Esophagus squamous epithelium (tissue), 4 donors: Measurements from ENCODE around the gene KMT5B.

ENCODE experiments used
- POLR2A ChIP-seq, 4 donors: fragments of 450-650 bp; IDR thresholded peaks; one replicate each; pipeline ENCODE4 v1.6.1; 2017; ENCODE audit warnings: antibody characterized with exemption in 4 of 4, mild to moderate bottlenecking in 4 of 4, moderate library complexity in 3 of 4
- TF ChIP-seq, protein P1 (sequence below), 6 experiments: fragments of 450-650 bp in 4 of 6; fragments of 200-600 bp in 2 of 6; sonication (generic) in 2 of 6; IDR thresholded peaks; one replicate each; pipeline ENCODE4 v1.5.1; 2016 to 2019; ENCODE audit warnings: antibody characterized with exemption in 6 of 6, mild to moderate bottlenecking in 4 of 6, moderate library complexity in 4 of 6

DNA sequence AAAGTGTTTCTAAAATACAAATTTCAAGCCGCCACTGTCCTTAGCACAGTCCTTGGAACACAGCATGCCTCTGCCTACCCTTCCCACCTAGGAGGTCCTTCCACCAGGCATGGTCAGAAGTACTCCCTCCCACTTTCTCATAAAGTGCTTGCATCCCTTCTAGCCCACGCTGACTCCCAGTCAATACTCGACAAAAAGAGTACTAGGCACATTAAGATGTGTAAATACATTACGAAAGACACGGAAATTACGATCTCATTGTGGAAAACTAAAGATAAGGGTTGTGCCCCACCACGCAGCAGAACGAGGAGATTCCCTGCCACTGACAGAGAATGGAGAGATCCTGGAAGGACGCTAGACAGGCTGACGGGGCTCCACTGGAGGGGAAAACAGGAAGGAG lies 105.4 kb downstream of the KMT5B start:
- no peak for TF ChIP-seq POLR2A (IDR thresholded peaks at IDR 0.05)
- TF ChIP-seq, protein P1, sequence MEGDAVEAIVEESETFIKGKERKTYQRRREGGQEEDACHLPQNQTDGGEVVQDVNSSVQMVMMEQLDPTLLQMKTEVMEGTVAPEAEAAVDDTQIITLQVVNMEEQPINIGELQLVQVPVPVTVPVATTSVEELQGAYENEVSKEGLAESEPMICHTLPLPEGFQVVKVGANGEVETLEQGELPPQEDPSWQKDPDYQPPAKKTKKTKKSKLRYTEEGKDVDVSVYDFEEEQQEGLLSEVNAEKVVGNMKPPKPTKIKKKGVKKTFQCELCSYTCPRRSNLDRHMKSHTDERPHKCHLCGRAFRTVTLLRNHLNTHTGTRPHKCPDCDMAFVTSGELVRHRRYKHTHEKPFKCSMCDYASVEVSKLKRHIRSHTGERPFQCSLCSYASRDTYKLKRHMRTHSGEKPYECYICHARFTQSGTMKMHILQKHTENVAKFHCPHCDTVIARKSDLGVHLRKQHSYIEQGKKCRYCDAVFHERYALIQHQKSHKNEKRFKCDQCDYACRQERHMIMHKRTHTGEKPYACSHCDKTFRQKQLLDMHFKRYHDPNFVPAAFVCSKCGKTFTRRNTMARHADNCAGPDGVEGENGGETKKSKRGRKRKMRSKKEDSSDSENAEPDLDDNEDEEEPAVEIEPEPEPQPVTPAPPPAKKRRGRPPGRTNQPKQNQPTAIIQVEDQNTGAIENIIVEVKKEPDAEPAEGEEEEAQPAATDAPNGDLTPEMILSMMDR (IDR thresholded peaks at IDR 0.05): no peak
